Stimulated activated CD4-positive, alpha-beta T cell treated with anti-CD3 and anti-CD28 coated beads, Interleukin-12 subunit alpha, Interleukin-12 subunit beta, amount 100 ng/mL, for 24 hours (primary cell): ENCODE measurements around the gene TMEM272.

Source experiments
- DNase-seq, 2 experiments: peaks; one replicate each; pipeline ENCODE4 v3.0.0-alpha.2; 2020; ENCODE audit warnings: low read depth in 2 of 2

TMEM272 gene

DNA sequence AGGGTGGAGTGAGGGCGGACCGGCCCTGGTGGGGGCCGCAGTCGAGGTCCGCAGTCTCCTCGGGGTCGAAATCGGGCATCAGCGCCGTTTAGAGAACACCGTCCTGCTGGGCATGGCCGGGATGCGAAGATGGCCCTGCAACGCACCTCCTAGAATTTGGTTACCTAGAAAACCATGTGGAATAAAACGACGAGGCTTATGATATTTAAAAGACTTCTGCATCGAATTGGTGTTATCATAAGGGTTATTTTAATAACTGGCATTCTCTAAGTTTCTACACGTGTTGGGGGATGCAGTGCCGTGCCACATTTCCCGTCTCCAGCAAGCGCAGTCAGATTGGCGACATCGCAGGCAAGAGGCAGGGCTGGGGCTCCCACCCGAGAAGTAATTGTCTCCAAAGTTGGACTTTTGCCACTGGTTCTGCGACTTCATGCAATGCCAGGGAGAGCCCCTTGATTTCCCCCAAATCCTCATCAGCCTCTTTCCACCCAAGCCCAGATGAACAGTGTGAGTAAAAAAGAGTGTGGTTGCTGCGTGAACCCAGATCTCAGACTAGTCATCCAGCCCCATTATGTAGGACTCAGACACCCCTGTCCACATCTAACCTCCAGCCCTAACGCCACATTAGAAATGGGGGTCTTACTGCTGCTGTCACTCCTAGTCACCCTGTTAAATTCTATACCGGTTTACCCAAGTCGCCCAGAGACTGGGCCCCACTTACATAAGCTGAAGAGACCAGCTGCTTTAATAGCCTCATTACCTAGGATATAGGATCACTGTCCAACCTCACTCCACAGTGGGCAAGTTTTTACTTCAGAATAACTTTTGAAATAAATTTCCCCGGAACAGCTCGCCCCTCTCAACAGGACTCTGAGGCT is 40.4 kb downstream of the TMEM272 start:
- DNase-seq = no peak

DNA sequence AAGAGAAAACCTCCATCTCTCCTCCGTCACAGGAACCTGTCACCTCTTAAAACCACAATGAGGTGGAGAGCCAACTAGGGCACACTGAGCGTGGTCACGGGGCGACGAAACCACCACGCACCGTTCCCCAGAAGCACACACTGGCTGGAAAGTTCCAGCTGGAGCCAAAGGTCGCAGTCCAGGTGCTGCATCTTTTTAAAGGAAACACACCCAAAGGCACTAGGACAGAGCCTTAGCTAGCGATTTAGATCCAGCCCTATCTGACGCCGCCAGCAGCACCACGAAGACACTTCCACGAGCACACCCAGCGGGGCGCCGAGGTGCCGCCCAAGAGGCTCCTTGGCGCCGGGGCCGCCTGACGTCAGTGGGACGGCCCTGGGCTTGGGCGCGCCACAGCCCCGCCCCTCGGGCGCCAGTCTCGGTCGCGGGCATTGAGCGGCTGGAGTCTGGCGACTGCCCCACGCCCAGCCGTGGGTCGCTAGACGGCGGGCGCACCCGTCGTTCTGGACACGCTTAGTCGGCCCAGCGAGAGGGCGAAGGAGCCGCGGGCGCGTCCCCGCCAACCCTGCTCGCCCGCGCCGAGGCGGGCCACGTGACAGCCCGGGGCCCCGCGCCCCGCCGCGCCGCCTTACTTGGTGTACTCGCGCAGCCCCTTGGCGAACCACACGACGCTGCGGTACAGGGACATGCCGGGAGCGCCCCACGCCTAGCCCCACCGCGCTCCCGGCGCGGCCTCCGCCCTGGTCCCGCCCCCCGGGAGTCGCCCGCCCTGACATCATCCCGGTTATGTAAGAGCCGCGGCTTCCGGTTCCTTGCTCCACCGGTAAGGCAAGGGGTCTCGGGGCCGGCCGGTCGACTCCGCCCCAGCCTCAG is 41.3 kb downstream of the TMEM272 start, which contains the start of gene DHRS12:
TSS of gene DHRS12 (minus strand) at position 742 of the 873 bp plus-strand sequence. CDS start 4,504 bp downstream, outside the sequence.
- peak; percentile 71 to 75 for DNase-seq

DNA sequence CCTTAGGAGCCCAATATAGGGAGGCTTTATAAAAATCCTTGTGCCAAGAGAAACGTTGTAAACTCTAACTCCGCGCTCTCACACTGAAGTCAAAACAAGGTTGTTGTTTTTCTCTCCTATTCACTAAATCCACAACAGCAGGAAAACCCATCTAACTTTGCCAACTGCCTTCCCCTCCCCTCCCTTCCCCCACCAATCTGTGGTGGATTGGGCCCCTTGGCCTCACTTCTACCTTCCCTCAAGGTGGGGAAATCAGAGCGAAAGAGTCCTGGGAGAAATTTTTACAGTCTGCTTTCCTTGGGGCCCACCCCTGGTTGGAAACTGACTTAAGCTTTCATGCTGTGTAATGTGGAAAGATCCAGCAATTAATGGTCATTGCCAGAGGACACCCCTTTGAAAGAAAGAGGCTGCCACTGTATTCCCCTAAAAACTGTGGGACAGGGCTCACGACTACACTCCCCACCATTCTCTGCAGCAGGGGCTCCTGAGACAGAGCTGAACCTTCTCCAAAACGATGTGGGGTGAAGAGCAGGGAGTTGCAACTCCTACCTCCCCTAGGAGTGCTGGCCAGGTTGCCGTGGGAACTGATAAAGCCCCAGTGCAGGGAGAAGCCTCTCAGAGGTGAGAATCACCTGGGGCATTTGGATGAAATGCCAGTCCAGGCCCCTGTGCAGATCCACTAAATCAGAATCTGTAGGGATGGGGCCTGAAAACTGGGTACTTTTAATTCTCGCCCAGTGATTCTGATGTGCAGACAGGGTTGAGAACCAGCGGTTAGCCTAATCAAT is 42.2 kb downstream of the TMEM272 start:
- DNase-seq = no peak

DNA sequence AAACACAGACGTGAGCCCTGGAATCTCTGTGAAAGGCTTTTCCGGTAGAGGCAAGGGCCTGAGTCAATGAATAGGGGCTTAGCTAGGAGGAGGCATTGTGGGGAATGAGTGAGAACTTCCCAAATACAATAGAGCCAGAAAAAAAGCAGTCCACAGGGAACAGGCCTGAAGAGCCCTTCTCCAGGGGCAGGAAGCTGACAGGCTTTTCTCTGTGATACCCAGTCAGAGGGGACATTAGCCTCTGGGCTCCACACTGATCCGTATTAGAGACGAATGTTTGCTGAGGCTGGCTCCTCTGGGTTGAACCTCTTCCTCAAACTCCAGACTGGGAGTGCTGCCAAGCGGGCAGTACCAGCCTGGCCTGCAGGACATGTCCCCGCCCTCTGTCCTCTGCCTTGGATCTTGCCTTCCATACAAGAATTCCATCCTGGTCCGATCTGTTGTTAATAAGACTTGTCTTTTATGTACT is 43.3 kb downstream of the TMEM272 start:
- no peak for DNase-seq

- no peak for DNase-seq
These were observed 44.5 kb downstream of the TMEM272 start for GRCh38 chr13:51800486-51800885.

DNA sequence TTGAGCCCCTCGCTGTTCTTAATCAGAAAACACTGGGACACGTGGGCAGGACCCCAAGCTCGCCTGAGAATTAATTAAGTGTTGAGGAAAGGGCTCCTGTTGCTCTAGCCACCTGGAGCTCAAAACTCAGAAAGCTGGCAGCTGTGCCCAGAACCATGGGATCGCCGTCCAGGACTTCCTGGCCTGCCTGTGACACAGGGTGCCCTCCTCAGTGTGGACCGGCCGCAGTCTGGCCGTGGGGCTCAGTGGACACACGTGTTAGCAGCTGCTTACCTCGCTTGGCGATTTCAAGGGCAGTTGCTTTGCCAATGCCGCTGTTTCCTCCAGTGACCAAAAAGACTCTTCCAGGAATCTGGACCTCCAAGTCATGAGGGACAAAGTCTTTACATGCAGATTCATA is 45.7 kb downstream of the TMEM272 start:
- no peak for DNase-seq

DNA sequence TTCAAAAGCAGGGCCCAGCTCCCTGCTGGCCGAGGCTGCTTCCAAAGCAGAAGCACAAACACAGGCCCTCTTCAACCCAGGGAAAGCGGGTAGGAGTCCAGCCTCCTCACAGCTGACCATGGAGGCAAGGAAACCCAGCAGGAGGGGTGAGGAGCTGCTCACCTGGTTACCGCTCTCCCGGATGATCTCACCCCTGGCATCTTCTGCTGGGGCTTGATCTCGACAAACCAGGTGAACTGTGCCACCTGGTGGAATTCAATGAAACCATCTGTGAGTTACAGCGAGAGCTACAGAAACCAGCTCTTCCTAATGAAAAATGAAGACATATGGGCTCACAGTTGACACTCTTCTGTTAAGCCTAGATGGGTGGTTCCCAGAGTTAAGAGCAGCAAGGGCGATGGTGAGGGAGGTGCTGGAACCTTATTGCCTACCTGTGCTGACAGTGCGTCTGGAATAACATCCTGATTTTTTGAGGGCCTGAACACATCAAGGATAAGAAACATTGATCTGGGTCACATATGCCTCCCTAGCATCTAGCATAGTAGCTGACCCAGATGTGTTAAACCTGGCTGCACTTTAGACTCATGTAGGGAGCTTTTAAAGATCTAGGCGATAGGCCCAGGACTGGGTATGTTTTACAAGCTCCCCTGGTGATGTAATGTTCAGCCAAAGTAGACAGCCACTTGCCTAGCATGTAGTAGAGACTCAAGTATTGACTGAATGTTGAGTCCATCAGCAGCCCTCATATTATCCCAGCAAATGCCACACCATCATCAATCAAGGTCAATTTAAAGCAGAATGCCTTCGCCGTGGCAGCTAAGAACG is 47.1 kb downstream of the TMEM272 start:
- peak in 1 of 2 experiments; percentile 39 for DNase-seq

DNA sequence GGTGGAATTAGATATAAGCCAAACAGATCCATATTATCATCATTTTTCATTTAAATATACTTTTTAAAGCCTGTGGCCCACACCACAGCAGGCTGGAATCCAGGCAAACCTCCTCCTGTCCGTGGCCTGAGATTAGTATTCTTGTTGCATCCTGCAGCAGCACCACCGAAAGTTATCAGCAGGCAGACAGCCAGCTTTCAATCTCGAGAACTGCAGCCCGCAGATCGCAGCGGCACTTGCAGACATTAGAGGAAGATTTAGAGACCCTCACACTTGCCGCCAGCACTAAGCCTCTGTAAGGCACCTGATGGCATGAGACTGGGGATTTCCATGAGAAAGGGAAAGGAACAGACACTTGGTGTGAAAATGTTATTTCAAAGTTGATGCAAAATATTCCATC is 48.4 kb downstream of the TMEM272 start:
- no peak for DNase-seq

- DNase-seq = no peak
These were observed 49.6 kb downstream of the TMEM272 start for GRCh38 chr13:51795419-51795818.

DNA sequence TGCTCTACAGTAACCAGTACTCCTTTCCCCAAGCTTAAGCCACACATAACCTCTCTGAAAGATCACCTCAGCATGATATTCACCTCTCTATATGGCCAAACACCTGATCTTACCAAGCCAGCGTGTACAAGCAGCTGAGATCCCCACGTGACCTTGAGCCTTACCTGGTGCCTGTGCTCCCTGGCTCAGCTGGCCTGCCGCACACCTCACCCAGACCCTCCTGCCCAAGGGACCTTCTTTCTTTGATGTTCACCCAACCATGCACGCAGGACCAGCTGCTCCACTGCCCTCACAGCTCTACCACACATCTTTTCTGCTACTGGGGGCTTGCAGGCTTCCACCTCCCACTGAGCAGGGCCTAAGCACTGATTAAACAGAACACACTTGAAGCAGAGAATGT is 50.0 kb downstream of the TMEM272 start:
- DNase-seq = no peak

DNA sequence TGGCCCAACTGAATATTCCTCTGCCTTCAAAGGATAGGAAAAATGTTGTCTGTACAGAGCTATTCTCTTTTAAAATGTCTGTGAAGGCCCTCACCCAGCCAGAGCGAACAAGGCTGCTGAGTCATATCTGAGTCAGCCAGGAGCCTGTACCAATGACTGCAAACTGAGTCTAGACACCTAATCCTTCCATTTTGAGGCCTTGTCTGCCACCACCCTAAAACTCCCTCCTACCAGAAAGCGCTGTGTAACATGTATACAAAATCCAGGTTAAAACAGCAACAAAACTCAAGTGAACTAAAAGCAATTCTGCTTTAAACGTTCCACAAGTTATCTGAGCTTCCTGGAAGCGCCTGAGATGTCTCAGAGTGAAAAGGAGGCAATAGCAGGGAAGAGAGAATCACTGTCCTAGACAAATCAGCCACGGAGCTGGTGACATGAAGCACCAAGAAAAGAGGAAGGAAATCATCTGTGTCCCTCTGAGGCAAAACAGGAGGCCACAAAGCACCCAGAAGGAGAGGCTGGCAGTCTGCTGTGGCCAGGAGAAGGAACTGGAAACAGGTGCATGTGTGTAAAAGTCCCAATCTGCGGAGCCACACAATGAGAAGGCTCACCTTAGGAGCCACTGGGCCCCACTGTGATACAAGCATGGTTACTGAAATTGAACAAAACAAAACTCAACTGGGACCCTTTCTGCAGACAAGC is 51.3 kb downstream of the TMEM272 start:
- peak; percentile 46 to 58 for DNase-seq

GRCh38 chr13:51786425-51787265 is 58.3 kb downstream of the TMEM272 start:
- DNase-seq = no peak

DNA sequence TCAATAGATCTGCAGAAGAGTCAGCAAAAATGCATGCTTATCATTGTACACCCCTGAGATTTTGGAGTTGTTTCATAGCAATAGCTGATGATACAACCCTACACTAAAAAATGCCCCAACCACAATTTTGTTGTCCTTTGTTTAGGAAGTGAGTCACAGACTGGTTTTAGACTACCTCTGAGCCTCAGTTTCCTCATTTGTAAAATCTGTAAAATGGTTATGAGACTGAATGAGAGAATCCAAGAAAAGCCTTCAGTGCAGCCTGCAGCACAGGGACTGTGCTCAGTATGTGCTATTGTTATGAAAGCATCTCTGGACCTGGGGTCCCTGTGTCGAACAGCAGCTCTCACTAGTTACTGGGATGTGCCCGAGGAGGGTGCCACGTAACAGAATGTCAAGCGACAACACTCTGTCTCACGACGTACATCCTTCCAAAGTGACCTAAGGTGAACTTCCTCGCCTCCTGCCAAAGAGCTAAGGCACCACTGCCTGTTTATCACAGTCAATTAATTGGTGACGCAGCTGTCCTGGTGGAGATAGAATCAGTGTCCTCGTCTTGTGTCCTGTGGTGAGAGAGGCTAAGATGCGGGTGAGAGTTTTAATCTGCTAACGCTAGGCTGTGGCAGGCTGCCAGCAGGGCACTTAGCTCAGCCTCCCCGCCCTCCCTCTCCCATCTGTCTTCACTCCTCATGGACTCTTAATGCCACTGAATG is 59.1 kb downstream of the TMEM272 start:
- DNase-seq = no peak

- no peak for DNase-seq
These were observed 60.9 kb downstream of the TMEM272 start for GRCh38 chr13:51784097-51784496.

- no peak for DNase-seq
These were observed 61.4 kb downstream of the TMEM272 start for GRCh38 chr13:51783428-51784094.

- no peak for DNase-seq
These were observed 62.8 kb downstream of the TMEM272 start for GRCh38 chr13:51782026-51782710.

- DNase-seq = no peak
These were observed 63.5 kb downstream of the TMEM272 start for GRCh38 chr13:51781246-51782022.
